NCI-H1105 (cell line): ENCODE measurements around the gene ST3GAL2.
"Not testable (repeated sequence)": the region's sequence is repeated elsewhere in the genome, so short reads cannot be mapped to it uniquely, and the experiment has no call there.

Experiments used
- DNase-seq: peaks from one replicate; lab custom pipeline; 2025; lab: John Stamatoyannopoulos, UW

Gene ST3GAL2

DNA sequence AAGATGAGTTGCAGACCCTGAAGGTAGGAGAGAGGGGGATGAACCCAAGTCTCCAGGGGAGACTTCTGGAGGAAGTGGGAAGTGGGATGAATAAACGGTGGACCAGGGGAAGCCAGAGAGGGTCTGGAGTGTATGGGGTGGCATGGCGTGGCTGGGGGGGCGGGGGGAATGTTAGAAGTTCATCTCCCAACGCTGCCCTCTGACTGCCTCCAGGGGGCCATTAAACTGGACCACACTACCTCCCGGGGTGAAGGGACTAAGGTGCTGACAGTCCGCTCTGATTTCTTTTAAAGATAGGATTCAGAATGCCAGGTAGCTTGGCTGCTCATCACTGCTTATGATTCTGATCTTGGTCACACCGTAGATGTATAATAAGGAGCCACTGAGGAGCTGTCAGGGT lies 21.2 kb downstream of the ST3GAL2 start:
- DNase-seq = no peak

DNA sequence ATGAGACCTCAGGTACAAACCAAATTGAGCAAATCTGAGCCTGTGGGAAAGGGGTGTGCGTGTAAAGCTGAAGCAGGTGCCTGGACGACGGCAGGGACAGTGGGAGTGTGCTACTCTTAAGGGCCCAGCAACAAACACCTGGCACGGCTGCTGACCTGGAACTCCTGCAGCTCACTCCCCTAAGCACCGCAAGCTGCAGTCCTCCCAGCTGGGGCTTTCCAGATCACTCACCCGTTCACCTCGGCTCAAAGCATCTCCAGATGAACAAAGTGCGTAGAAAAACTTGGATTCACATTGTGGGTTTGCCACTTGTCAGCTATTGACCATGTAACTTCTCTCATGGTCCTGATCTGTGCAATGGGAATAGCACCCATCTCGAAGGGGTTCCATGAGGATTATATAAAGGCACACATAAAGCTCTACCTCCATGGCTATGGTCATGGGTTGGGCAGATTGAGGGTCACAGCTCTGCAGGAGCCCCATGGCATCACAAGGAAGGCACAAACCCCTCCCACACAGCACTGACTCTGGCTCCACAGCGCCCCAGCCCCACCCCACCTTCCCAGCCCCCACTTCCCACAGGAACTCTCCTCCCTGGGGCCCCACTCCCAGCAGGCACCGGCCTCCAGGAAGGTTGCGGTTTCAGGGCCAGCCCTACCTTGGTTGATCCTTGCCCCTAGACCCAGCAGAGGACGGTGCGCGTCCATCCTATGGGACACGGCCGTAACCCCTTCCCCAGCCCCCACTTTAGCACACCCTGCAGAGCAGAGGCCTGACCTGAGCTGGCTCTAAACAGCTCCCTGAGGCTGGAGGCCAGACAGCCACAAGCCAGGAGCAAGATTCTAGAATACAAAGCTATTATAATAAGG lies 21.9 kb downstream of the ST3GAL2 start:
- no peak for DNase-seq

DNA sequence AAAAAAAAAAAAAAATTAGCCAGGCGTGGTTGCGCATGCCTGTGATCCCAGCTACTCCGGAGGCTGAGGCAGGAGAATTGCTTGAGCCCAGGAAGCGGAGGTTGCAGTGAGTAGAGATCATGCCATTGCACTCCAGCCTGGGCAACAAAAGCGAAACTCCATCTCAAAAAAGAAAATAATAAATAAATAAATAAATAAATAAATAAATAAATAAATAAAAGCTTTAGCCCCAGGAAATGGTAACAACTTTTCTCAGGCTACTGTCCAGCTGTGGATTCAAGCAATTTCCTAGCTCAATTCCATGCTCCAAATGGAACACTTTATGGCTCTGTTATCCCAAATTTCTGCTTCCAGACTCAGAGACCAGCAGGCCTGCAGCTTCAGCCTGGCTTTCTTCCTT lies 25.3 kb downstream of the ST3GAL2 start:
- not testable (repeated sequence) for DNase-seq

DNA sequence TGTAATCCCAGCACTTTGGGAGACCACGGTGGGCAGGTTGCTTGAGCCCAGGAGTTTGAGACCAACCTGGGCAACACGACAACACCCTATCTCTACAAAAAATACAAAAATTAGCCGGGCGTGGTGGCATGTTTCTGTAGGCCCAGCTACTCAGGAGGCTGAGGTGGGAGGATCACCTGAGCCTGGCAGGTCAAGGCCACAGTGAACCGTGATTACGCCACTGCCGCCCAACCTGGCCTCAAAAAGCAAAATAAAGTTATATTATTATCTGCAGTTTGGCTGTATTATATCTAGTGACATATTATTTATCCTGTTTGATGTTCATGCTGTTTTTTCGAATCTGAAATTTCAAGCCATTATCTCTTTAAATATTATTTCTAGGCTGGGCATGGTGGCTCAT lies 26.5 kb downstream of the ST3GAL2 start:
- no peak for DNase-seq

- no peak for DNase-seq
These were observed 28.2 kb downstream of the ST3GAL2 start for GRCh38 chr16:70410734-70411133.

GRCh38 chr16:70407811-70408274 lies 31.1 kb downstream of the ST3GAL2 start:
- no peak for DNase-seq

GRCh38 chr16:70406104-70406503 lies 32.8 kb downstream of the ST3GAL2 start:
- not testable (repeated sequence) for DNase-seq

DNA sequence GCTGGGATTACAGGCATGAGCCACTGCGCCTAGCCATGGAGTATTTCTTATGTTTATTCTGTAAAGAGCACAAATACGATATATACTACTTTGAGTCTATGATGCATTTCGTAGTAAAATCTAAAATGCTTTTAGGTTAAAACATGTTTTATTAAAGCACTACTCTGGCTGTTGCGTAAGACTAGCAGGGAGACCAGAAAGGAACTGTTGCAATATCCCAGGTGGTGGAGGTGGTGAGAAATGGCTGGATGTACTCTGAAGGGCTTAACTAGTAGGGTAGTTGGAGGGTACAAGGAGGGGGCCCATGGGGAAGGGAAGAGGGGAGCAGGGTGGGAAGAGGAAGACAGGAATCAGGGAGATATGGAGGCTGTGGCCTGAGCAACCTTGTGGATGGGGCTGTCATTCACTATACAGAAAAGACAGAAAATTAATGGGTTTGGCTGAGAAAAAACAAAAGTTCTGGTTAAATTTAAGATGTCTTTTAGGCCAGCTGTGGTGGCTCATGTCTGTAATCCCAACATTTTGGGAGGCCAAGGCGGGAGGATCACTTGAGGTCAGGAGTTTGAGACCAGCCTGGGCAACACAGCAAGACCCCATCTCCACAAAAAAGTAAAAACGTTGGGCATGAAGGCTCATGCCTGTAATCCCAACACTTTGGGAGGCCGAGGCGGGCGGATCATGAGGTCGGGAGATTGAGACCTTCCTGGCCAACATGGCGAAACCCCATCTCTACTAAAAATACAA lies 35.8 kb downstream of the ST3GAL2 start:
- no peak for DNase-seq

DNA sequence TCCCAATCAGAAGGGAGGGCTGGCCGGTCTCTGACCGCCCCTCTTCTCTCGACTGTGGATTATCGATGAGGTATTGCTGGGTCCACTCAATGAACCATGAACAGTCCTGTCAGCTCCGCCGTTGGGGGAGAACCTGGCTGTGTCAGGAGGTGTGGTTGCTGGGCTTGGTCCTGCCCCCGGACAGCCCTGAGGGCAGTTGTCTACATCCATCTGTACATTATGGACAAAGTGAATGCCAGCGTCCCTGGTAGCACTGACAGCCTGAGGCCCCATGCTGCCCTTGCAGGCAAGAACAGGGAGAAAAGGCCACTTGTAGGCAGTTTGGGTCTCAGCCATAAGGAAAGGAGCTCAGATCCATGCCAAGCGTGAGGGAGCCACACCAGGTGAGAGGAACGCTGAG lies 38.9 kb downstream of the ST3GAL2 start:
- DNase-seq = no peak

GRCh38 chr16:70399381-70399780 lies 39.5 kb downstream of the ST3GAL2 start:
- DNase-seq = no peak

DNA sequence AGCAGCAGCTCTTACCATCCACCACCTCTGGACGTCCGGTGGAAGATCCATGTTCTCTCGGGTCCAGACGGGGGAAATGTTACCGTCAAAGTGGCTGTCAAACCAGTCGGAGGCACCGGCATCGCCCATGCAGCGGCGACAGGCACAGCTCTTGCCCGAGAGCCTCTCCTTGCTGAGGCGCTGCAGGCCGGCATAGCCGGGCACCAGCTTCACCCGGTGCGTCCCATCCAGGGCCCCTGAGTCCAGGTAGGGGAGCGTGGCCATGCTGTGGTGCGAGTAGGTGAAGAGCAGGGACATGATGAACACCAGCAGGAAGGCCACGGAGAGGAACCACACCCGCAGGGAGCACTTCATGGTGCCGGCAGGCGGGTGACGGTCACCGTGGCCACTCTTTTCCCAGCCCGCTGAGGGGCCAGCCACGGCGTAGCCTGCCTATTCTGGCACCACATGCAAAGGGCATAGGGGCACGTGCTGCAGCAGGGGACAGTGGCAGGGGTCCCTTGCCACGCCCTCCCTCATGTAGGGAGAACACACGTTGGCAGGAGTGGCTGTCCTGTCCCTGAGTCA lies 40.6 kb downstream of the ST3GAL2 start:
- DNase-seq = no peak

GRCh38 chr16:70396246-70396904 lies 42.5 kb downstream of the ST3GAL2 start:
- no peak for DNase-seq

DNA sequence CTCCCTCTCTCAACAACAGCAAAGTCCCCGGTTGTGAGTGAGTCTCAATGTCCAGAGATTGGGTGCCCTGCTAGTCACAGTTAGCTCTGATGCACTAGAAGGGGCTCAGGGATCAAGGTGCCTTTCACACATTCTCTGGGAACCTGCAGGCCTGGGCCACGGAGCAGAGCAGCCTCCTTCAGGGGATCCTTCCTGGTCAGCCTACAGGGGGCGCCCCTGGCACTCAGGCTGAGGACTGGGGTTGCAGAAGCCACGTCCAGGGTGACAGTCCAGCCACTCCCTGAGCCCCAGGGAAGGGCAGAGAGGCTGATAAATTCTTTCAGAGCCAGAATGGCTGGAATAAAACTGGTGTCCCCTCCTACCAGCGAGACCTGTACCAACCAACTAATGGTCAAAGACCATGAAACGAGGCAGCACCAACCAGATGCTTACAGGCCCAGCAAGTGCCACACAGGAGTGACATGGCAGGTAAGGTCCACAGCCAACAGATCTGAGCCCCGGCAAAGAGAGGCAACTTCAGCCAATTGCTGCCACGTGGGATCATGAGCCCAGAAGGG lies 43.5 kb downstream of the ST3GAL2 start:
- DNase-seq = no peak

DNA sequence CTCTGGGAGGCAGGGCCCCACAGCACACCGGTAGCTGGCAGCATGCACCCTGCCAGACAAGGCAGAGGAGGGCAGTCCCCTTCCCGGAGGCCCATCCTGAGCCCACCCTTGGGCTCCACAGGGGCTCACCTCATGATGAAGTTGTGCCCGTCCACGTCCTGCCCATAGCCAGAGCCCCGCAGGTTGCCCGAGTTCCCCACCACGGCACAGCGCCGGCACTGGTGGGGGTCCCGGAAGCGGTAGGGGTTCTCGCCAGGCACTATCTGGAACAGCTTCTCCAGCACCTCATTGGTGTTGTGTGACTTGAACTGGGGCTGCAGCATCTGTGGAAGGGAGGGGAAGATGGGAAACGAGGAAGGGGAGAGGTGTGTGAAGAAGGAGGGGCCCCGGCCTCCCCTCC lies 44.0 kb downstream of the ST3GAL2 start:
- no peak for DNase-seq

GRCh38 chr16:70393662-70394061 lies 45.2 kb downstream of the ST3GAL2 start:
- no peak for DNase-seq

DNA sequence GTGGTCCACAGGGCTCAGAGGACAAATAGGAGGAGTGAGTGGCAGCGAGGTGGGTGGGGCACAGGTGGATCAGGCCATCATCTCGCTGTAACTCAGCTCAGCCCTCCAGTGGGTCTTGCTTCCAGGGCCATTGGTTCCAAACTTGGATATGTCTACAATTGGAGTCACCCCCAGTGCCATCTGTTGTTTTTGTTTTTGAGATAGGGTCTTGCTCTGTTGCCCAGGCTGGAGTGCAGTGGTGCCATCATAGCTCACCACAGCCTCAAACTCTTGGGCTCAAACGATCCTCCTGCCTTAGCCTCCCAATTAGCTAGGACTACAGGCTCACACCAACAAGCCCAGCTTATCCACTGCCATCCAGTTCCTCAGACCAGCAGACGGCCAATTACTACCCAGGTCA lies 46.3 kb downstream of the ST3GAL2 start:
- no peak for DNase-seq

DNA sequence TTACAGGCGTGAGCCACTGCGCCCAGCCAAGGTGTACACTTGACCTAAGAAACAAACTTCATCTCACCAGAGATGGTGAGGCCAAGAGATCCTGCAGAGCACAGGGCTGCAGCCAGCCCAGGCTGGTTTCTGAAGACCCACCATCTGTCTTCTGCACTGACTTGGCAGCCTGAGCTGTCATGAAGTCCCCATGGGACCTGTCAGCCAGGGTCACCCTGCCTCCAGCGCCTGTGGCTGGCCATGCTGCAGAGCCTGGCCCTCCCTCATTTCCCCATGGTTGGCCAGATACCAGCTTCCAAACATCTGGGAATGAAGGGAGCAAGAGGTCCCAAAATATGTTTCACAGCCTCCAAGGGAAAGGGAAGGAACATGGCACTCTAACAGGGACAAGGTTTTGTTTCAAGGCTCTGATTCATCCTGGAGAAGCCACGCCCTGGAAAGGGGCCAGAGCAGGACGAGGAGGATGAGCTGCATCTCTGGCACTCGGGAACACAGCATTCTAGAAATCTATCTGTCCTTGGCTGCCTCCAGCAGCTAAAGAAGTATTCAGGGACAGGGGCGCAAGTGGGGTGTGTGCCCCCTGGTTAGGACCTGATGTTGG lies 46.9 kb downstream of the ST3GAL2 start:
- no peak for DNase-seq

GRCh38 chr16:70391446-70391845 lies 47.5 kb downstream of the ST3GAL2 start:
- no peak for DNase-seq

- no peak for DNase-seq
These were observed 48.1 kb downstream of the ST3GAL2 start for GRCh38 chr16:70390774-70391173.

GRCh38 chr16:70388006-70388680 lies 50.8 kb downstream of the ST3GAL2 start:
- no peak for DNase-seq
